ENCODE results near the gene TMEM74B. TPM values are rescaled to one million over a fixed set of nuclear protein-coding genes. Genes with fewer than 3 reads are reported as not detected.

Gene TMEM74B
- total and polyA plus RNA-seq, 10 of the 15 experiments (the other 5 are each of a cell fraction or from before 2014, with no cell fraction given) = 0.07 TPM; not detected in 9

GRCh38 chr20:1203630-1204029, 18.8 kb upstream of the TMEM74B start:
- no peaks in the 10 kb centered on the region for H3K36me3 ChIP-seq (ENCODE audit: control insufficient read depth in 2 of 2, insufficient read depth in 2 of 2, low read length in 1 of 2)
- no peaks in the 10 kb centered on the region for H3K4me1 ChIP-seq (ENCODE audit: control insufficient read depth, insufficient read depth, low read length)
- DNase-seq (ENCODE audit: low read depth, low spot score) (no peak), ATAC-seq (no peak), FAIRE-seq (no peak)
- 8% methylated on average over 5 of the region's 5 CpGs for WGBS (ENCODE audit: insufficient coverage, insufficient replicate concordance, low lambda C conversion rate, missing lambda C conversion rate)
- no peak overlapping the region for H3K4me3 ChIP-seq
- SMC1A ChIA-PET (ENCODE audit: uncharacterized antibody, unreplicated experiment) = no interaction called here
- in situ Hi-C loops (cut with MboI) (no loop called here), intact Hi-C loops (cut with micrococcal nuclease; ENCODE audit: unreplicated experiment) (no loop called here)
- H3K4me2 ChIP-seq (ENCODE audit: control insufficient read depth, insufficient read depth) = no peak overlapping the region
- no peak overlapping the region for H3K27ac ChIP-seq (ENCODE audit: control insufficient read depth, insufficient read depth)
- H3K27me3 ChIP-seq (replicated peaks in 1 of 2; ENCODE audit: control insufficient read depth in 2 of 2, insufficient read depth in 2 of 2, low read length in 1 of 2) = no peaks in the 10 kb centered on the region; a peak in 1 of 4 replicates
- POLR2A ChIA-PET = no interaction called here
- RAD21 ChIA-PET (ENCODE audit: unreplicated experiment) = no interaction called here
- BruUV-seq (replicated peaks) = no TSS peak
- no peaks in the 10 kb centered on the region for H4K20me1 ChIP-seq (ENCODE audit: control insufficient read depth, insufficient read depth)
- no peak overlapping the region for H2AFZ ChIP-seq (ENCODE audit: control insufficient read depth, low read depth, low read length)
- H3K9ac ChIP-seq (ENCODE audit: control insufficient read depth, insufficient read depth, low read length) = no peak overlapping the region
- TF ChIP-seq NFIC (IDR thresholded peaks at IDR 0.05; ENCODE audit: low read depth, low read length) (no peak), TBL1XR1 (IDR thresholded peaks at IDR 0.05; ENCODE audit: low read depth, low read length) (no peak), EP300 (IDR thresholded peaks at IDR 0.05; ENCODE audit: borderline replicate concordance in 1 of 2, control insufficient read depth in 1 of 2, low read depth in 2 of 2, low read length in 2 of 2) (no peak), DPF2 (IDR thresholded peaks at IDR 0.05) (no peak), ATF7 (IDR thresholded peaks at IDR 0.05; ENCODE audit: low read depth) (no peak), CBX5 (IDR thresholded peaks at IDR 0.05; ENCODE audit: low read depth) (no peak), NR2C1 (IDR thresholded peaks at IDR 0.05) (no peak), NFXL1 (IDR thresholded peaks at IDR 0.05; ENCODE audit: borderline replicate concordance) (no peak), NKRF (conservative IDR thresholded peaks at IDR 0.05) (no peak), BCLAF1 (IDR thresholded peaks at IDR 0.05) (no peak)
- no peaks in the 10 kb centered on the region for H3K9me3 ChIP-seq (replicated peaks; ENCODE audit: control insufficient read depth, insufficient read depth, low read length)
- no peaks in the 10 kb centered on the region for H3K79me2 ChIP-seq (ENCODE audit: control insufficient read depth, insufficient read depth, low read length)
- CTCF ChIA-PET = no interaction called here

All from GM12878 (cell line).